HS-27A (cell line): ENCODE measurements around the gene WFIKKN2.
"Not testable (repeated sequence)": the region's sequence is repeated elsewhere in the genome, so short reads cannot be mapped to it uniquely, and the experiment has no call there.

Source experiments
- DNase-seq: peaks from one replicate; pipeline ENCODE4 v3.0.0-alpha.2; 2012; ENCODE audit warnings: low read depth, missing footprints

Gene WFIKKN2

GRCh38 chr17:50855708-50856330, 20.4 kb downstream of the WFIKKN2 start:
- DNase-seq = no peak

- DNase-seq = no peak
Measured at GRCh38 chr17:50856431-50856830, 21.0 kb downstream of the WFIKKN2 start.

GRCh38 chr17:50858486-50859225, 23.3 kb downstream of the WFIKKN2 start:
- no peak for DNase-seq

GRCh38 chr17:50859727-50860126, 24.3 kb downstream of the WFIKKN2 start:
- not testable (repeated sequence) for DNase-seq

GRCh38 chr17:50861334-50861676, 25.9 kb downstream of the WFIKKN2 start:
- DNase-seq = no peak

GRCh38 chr17:50861822-50862528, 26.6 kb downstream of the WFIKKN2 start:
- DNase-seq = no peak

GRCh38 chr17:50863221-50863843, 27.9 kb downstream of the WFIKKN2 start:
- DNase-seq = no peak

- no peak for DNase-seq
Measured at GRCh38 chr17:50863931-50864330, 28.5 kb downstream of the WFIKKN2 start.

- DNase-seq = no peak
Measured at GRCh38 chr17:50864747-50865059, 29.3 kb downstream of the WFIKKN2 start.

- no peak for DNase-seq
Measured at GRCh38 chr17:50865060-50865867, 29.9 kb downstream of the WFIKKN2 start.

GRCh38 chr17:50865868-50866260, 30.5 kb downstream of the WFIKKN2 start:
- no peak for DNase-seq

GRCh38 chr17:50866261-50866949, 31.0 kb downstream of the WFIKKN2 start, which contains the start of gene TOB1:
Gene TOB1 (minus strand): TSS chr17:50866354. CDS start chr17:50864017, 2,337 bp downstream.
- DNase-seq = peak; percentile 74

- no peak for DNase-seq
Measured at GRCh38 chr17:50866950-50867362, 31.6 kb downstream of the WFIKKN2 start.

GRCh38 chr17:50867363-50868139, 32.2 kb downstream of the WFIKKN2 start:
- peak; percentile 79 for DNase-seq

GRCh38 chr17:50868140-50868438, 32.7 kb downstream of the WFIKKN2 start:
- DNase-seq = no peak

- DNase-seq = no peak
Measured at GRCh38 chr17:50868602-50869001, 33.2 kb downstream of the WFIKKN2 start.

- DNase-seq = no peak
Measured at GRCh38 chr17:50871364-50871763, 36.0 kb downstream of the WFIKKN2 start.

GRCh38 chr17:50871898-50872297, 36.5 kb downstream of the WFIKKN2 start:
- no peak for DNase-seq

GRCh38 chr17:50872710-50873424, 37.5 kb downstream of the WFIKKN2 start:
- no peak for DNase-seq

- DNase-seq = no peak
Measured at GRCh38 chr17:50875074-50875473, 39.7 kb downstream of the WFIKKN2 start.
